Fibroblast of the aortic adventitia (primary cell): ENCODE results near the gene OSBPL9. TPM values are rescaled to one million over a fixed set of nuclear protein-coding genes. Genes with fewer than 3 reads are reported as not detected.

Experiments used
- DNase-seq: peaks from one replicate; pipeline ENCODE4 v3.0.0-alpha.2; 2010; ENCODE audit warnings: low read depth
- H3K4me3 ChIP-seq: 2 replicates; pipeline ENCODE4 v1.5.1; 2011; ENCODE audit warnings: low read depth, mild to moderate bottlenecking, control low read depth, low read length, moderate library complexity
- total RNA-seq: library from RNA; depleted of rRNA; stranded (reverse); fragments of >200 nt; gene quantifications from 2 replicates; pipeline ENCODE4 v1.2.3, GENCODE V29; 2012; ENCODE audit warnings: low replicate concordance
- TF ChIP-seq, protein P1 (sequence below): IDR thresholded peaks from 2 replicates; pipeline ENCODE4 v1.5.1; 2011; ENCODE audit warnings: mild to moderate bottlenecking, low read length, control low read depth, inconsistent platforms; ENCODE audit not compliant: insufficient read depth

Gene OSBPL9
- total RNA-seq: 24.2 and 52.7 TPM in 2 replicates

DNA sequence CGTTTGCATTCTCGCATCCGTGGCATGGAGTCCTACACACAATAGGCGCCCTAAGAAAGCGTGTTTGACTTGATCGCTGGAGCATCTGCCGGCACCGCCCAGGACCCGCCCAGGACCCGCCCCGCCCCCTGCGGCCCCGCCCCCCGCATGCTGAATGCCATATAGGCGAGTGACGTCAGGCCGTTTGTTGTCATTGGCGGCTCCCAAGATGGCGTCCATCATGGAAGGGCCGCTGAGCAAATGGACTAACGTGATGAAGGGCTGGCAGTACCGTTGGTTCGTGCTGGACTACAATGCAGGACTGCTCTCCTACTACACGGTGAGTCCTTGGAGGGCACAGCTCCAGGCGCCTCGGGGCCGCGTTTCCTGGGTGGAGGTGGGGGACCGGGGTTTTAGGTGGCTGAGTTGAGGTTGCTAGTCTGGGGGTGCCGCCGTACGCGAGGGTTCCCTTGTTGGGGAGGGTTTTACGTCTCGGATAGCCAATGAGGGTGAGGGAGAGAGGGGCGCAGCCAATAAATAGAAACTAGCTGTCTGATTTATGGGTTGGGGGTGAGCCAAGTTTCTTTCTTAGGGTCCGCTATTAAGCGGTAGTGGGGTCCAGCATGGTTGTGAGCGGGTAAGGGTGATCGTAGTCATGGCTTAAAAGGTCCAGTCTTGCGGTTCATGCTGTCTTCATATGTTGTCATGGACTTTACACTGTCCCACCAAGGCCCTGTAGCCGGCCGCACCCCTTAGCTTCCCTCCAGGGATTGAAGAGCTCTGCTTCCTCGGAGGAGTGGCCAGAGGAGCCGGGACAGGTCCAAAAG lies at the start of gene OSBPL9:
TSS of gene OSBPL9 (plus strand) at position 190 of the 806 bp plus-strand sequence. CDS start at position 209, 19 bp downstream.
- peak; percentile 91 for DNase-seq
- TF ChIP-seq, protein P1, sequence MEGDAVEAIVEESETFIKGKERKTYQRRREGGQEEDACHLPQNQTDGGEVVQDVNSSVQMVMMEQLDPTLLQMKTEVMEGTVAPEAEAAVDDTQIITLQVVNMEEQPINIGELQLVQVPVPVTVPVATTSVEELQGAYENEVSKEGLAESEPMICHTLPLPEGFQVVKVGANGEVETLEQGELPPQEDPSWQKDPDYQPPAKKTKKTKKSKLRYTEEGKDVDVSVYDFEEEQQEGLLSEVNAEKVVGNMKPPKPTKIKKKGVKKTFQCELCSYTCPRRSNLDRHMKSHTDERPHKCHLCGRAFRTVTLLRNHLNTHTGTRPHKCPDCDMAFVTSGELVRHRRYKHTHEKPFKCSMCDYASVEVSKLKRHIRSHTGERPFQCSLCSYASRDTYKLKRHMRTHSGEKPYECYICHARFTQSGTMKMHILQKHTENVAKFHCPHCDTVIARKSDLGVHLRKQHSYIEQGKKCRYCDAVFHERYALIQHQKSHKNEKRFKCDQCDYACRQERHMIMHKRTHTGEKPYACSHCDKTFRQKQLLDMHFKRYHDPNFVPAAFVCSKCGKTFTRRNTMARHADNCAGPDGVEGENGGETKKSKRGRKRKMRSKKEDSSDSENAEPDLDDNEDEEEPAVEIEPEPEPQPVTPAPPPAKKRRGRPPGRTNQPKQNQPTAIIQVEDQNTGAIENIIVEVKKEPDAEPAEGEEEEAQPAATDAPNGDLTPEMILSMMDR: no peak
- H3K4me3 ChIP-seq: peak within 1 kb of the TSS; percentile 98

- H3K4me3 ChIP-seq: no peak overlapping the region
- DNase-seq: peak; percentile 94
- TF ChIP-seq, protein P1: no peak
These were observed 49.2 kb upstream of the OSBPL9 start for GRCh38 chr1:51567653-51568052.

DNA sequence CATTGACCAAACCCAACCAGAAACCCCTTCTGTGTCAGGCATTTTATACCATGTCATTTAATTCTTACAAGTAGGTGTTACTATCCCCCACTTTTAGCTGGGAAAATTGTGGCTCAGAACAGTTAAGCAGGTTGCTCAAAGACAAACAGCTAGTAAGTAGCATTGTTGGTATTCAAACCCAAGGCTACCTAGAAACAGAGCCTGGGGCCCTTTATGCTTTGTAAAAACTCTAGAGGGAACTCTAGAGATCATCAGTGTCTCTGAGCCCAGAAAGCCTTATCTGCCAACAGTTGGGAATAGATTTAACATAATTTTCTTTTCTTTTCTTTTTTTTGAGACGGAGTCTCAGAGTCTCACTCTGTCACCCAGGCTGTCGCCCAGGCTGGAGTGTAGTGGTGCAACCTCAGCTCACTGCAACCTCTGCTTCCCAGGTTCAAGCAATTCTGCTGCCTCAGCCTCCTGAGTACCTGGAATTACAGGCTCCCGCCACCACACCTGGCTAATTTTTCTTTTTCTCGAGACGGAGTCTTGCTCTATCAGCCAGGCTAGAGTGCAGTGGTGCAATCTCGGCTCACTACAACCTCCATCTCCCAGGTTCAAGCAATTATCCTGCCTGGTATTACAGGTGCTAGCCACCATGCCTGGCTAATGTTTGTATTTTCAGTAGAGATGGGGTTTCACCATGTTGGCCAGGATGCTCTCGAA lies 48.5 kb upstream of the OSBPL9 start:
- TF ChIP-seq, protein P1: no peak
- no peak overlapping the region for H3K4me3 ChIP-seq
- DNase-seq: no peak

DNA sequence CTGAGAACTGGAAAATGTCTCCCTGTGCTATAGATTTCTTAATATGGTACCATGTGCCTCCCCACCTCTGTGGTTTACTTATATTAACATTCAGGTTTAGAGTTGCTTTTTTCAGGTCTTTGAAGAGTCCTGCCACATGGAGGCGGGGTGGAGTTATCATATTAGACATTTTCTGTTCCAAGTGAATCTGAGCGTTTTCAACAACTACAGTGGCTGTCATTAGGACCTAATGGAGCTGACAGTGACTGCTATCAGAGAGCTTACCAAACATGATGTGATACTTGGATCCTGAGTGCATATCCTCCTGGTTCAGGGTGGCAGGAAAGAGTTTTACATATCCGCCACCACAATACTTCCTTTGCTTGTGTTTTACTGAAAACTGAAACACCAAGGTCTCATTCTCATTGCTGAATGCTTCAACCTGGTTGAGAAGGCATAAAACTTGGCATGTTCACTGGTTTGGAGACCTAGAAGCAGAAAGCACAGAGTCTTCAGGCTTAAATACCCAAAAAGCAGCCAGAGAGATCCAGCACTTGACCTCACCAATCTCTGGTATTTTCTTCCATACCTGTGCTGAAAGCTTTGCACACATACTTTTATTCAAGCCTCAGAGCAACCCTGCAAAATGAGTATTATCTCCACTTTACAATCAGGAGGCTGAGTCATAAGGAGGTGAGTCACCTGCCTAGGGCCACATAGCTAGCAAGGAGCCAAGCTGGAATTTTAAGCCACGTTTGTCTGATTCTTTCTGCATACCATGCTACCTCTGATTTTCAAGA lies 47.4 kb upstream of the OSBPL9 start:
- peak; percentile 81 for DNase-seq
- TF ChIP-seq, protein P1: peak; percentile 20
- H3K4me3 ChIP-seq: no peak overlapping the region

- H3K4me3 ChIP-seq: no peak overlapping the region
- TF ChIP-seq, protein P1: no peak
- no peak for DNase-seq
These were observed 46.7 kb upstream of the OSBPL9 start for GRCh38 chr1:51570063-51570710.

- DNase-seq: no peak
- no peak overlapping the region for H3K4me3 ChIP-seq
- TF ChIP-seq, protein P1: no peak
These were observed 44.5 kb upstream of the OSBPL9 start for GRCh38 chr1:51572365-51572764.
